Loucy (cell line): Measurements from ENCODE around the gene SHISA4.

Experiments used
- H2AFZ ChIP-seq: fragments of 200-600 bp; sonication (generic); 2 replicates; pipeline ENCODE4 v1.6.0; 2016; ENCODE audit warnings: antibody characterized with exemption, mild to moderate bottlenecking, low read length, moderate library complexity
- H3F3A ChIP-seq: fragments of 200-600 bp; 2 replicates; pipeline ENCODE4 v1.6.0; 2016; ENCODE audit warnings: antibody characterized with exemption, low read depth, mild to moderate bottlenecking
- H3K27me3 ChIP-seq: fragments of 200-600 bp; sonication (generic); 2 replicates; pipeline ENCODE4 v1.6.1; 2014; ENCODE audit warnings: low read length, mild to moderate bottlenecking; ENCODE audit not compliant: insufficient read depth, poor library complexity, severe bottlenecking
- H3K36me3 ChIP-seq: fragments of 200-600 bp; sonication (generic); 2 replicates; pipeline ENCODE4 v1.6.1; 2016; ENCODE audit warnings: low read length; ENCODE audit not compliant: insufficient read depth
- H3K4me1 ChIP-seq: fragments of 200-600 bp; sonication (generic); 2 replicates; pipeline ENCODE4 v1.5.1; 2014; ENCODE audit warnings: low read length, mild to moderate bottlenecking; ENCODE audit not compliant: insufficient read depth, poor library complexity, severe bottlenecking
- H3K4me2 ChIP-seq: fragments of 200-600 bp; sonication (generic); 2 replicates; pipeline ENCODE4 v1.6.0; 2014; ENCODE audit warnings: antibody characterized with exemption, low read length, low read depth, mild to moderate bottlenecking; ENCODE audit not compliant: poor library complexity, severe bottlenecking
- H3K4me3 ChIP-seq: fragments of 200-600 bp; sonication (generic); 2 replicates; pipeline ENCODE4 v1.5.1; 2014; ENCODE audit warnings: low read length, mild to moderate bottlenecking, mixed read lengths; ENCODE audit not compliant: poor library complexity, severe bottlenecking
- H3K79me2 ChIP-seq: fragments of 200-600 bp; sonication (generic); 2 replicates; pipeline ENCODE4 v1.6.1; 2014; ENCODE audit warnings: low read length; ENCODE audit not compliant: insufficient read depth
- H3K9ac ChIP-seq: fragments of 200-600 bp; sonication (generic); 2 replicates; pipeline ENCODE4 v1.6.0; 2014; ENCODE audit warnings: mild to moderate bottlenecking, low read depth, low read length, moderate library complexity; ENCODE audit not compliant: poor library complexity, severe bottlenecking
- H3K9me2 ChIP-seq: fragments of 200-600 bp; sonication (generic); replicated peaks from 2 replicates; pipeline ENCODE4 v1.6.1; 2016; ENCODE audit warnings: low read depth, low read length, mixed read lengths
- H3K9me3 ChIP-seq: fragments of 200-600 bp; sonication (generic); 2 replicates; pipeline ENCODE4 v1.6.1; 2014; ENCODE audit warnings: mild to moderate bottlenecking, antibody characterized with exemption, low read length, low read depth; ENCODE audit not compliant: insufficient read depth
- H4K20me1 ChIP-seq: fragments of 200-600 bp; sonication (generic); 2 replicates; pipeline ENCODE4 v1.6.0; 2014; ENCODE audit warnings: antibody characterized with exemption, low read length, mild to moderate bottlenecking; ENCODE audit not compliant: insufficient read depth, poor library complexity, severe bottlenecking
- EZH2phosphoT487 ChIP-seq: fragments of 200-600 bp; IDR thresholded peaks from 2 replicates; pipeline ENCODE4 v1.6.1; 2018; ENCODE audit warnings: antibody characterized with exemption, mild to moderate bottlenecking, moderate library complexity, borderline replicate concordance
- TF ChIP-seq, protein P1 (sequence below): fragments of 200-600 bp; sonication (generic); conservative IDR thresholded peaks from 2 replicates; pipeline ENCODE4 v1.5.1; 2014; ENCODE audit warnings: mild to moderate bottlenecking, antibody characterized with exemption, low read length

The SHISA4 gene

GRCh38 chr1:201874672-201875071 is 14.0 kb upstream of the SHISA4 start:
- Histone ChIP-seq H3K9me3 (no peaks in the 10 kb centered on the region), H3K9ac (no peak overlapping the region), H3K27me3 (no peaks in the 10 kb centered on the region), H3F3A (no peaks in the 10 kb centered on the region; the same call in 1 of the 2 replicates), H3K4me2 (no peak overlapping the region), H2AFZ (no peak overlapping the region), H3K4me3 (no peak overlapping the region), H3K9me2 (no peaks in the 10 kb centered on the region), H3K36me3 (peaks cover 68% of the 10 kb centered on the region), H3K4me1 (no peaks in the 10 kb centered on the region), H3K79me2 (no peaks in the 10 kb centered on the region), H4K20me1 (no peaks in the 10 kb centered on the region)
- no peak for TF ChIP-seq EZH2phosphoT487
- TF ChIP-seq, protein P1, sequence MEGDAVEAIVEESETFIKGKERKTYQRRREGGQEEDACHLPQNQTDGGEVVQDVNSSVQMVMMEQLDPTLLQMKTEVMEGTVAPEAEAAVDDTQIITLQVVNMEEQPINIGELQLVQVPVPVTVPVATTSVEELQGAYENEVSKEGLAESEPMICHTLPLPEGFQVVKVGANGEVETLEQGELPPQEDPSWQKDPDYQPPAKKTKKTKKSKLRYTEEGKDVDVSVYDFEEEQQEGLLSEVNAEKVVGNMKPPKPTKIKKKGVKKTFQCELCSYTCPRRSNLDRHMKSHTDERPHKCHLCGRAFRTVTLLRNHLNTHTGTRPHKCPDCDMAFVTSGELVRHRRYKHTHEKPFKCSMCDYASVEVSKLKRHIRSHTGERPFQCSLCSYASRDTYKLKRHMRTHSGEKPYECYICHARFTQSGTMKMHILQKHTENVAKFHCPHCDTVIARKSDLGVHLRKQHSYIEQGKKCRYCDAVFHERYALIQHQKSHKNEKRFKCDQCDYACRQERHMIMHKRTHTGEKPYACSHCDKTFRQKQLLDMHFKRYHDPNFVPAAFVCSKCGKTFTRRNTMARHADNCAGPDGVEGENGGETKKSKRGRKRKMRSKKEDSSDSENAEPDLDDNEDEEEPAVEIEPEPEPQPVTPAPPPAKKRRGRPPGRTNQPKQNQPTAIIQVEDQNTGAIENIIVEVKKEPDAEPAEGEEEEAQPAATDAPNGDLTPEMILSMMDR = no peak

DNA sequence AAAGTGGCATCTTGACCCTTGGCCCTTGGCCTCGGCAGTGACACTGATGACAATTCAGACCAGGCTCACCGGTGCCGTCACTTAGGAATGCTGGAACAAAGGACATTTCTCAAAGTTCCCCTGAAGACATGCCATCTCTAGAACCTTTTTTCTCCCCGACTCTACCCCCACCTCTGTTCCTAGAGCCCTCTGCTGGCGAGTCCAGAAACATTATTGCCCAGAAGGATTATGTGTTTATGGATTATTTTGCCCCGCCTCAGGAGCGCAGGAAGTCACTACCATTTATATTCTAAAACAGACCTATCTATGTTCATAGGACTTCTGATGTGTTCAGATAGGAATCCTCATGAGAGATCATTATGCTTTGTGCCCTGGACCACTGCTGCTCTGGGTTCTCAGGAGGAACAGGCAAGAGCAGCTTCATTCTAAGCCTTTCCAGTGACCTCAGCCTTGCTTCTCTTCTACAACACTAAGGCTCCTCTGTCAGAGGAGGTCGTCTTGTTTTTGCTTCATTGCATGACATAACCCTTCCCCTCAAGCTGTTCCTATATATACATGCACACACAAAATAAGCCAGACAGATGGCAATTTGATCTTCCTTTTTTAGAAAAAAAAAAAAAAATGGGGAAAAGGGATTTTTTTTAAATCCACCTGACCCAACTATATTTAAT is 12.4 kb upstream of the SHISA4 start:
- H4K20me1 ChIP-seq = no peaks in the 10 kb centered on the region
- H3K79me2 ChIP-seq = no peaks in the 10 kb centered on the region
- H3K36me3 ChIP-seq = peaks cover 52% of the 10 kb centered on the region
- no peaks in the 10 kb centered on the region for H3K9me2 ChIP-seq
- TF ChIP-seq, protein P1 = peak; percentile 46
- no peak for TF ChIP-seq EZH2phosphoT487
- H3K9me3 ChIP-seq = no peaks in the 10 kb centered on the region
- no peak overlapping the region for H2AFZ ChIP-seq
- no peak overlapping the region for H3K9ac ChIP-seq
- H3K4me2 ChIP-seq = no peak overlapping the region
- no peaks in the 10 kb centered on the region; the same call in 1 of the 2 replicates for H3F3A ChIP-seq
- H3K4me3 ChIP-seq = no peak overlapping the region
- no peaks in the 10 kb centered on the region for H3K4me1 ChIP-seq
- H3K27me3 ChIP-seq = no peaks in the 10 kb centered on the region

GRCh38 chr1:201877877-201878401 is 10.8 kb upstream of the SHISA4 start:
- H3K27me3 ChIP-seq = no peaks in the 10 kb centered on the region
- H3K4me2 ChIP-seq = no peak overlapping the region
- no peaks in the 10 kb centered on the region for H3K79me2 ChIP-seq
- H3K4me3 ChIP-seq = no peak overlapping the region
- no peaks in the 10 kb centered on the region for H3K4me1 ChIP-seq
- H3F3A ChIP-seq = no peaks in the 10 kb centered on the region; the same call in 1 of the 2 replicates
- H3K9me3 ChIP-seq = no peaks in the 10 kb centered on the region
- no peak overlapping the region for H3K9ac ChIP-seq
- H4K20me1 ChIP-seq = no peaks in the 10 kb centered on the region
- no peaks in the 10 kb centered on the region for H3K9me2 ChIP-seq
- no peak overlapping the region for H2AFZ ChIP-seq
- H3K36me3 ChIP-seq = peaks cover 35% of the 10 kb centered on the region; the same call in 1 of the 2 replicates
- TF ChIP-seq, protein P1 = peak; percentile 66
- TF ChIP-seq EZH2phosphoT487 = no peak
